BLaER1 treated with 17β-estradiol and CSF1 and Interleukin-3, amounts not matched to agents 10 nM and 100 nM (cell line): ENCODE data around the gene FCN2.
A peak's percentile ranks its signal among the peaks of the same experiment; 100 is the strongest.

Experiments used
- H3K27ac ChIP-seq, 11 experiments: shearing (Covaris generic); formaldehyde crosslinking; 2 replicates each; pipeline ENCODE4 v1.8.1; 2022
- H3K27me3 ChIP-seq, 11 experiments: shearing (Covaris generic); formaldehyde crosslinking; 2 replicates each; pipeline ENCODE4 v1.8.1; 2022
- H3K36me3 ChIP-seq, 11 experiments: shearing (Covaris generic); formaldehyde crosslinking; 2 replicates each; pipeline ENCODE4 v1.8.1; 2022
- H3K4me1 ChIP-seq, 10 experiments: shearing (Covaris generic); formaldehyde crosslinking; 2 replicates each; pipeline ENCODE4 v1.8.1; 2022
- H3K4me2 ChIP-seq, 11 experiments: shearing (Covaris generic); formaldehyde crosslinking; 2 replicates each; pipeline ENCODE4 v1.8.1; 2022
- H3K4me3 ChIP-seq, 10 experiments: shearing (Covaris generic); formaldehyde crosslinking; 2 replicates each; pipeline ENCODE4 v1.8.1; 2022
- H3K9ac ChIP-seq, 11 experiments: shearing (Covaris generic); formaldehyde crosslinking; 2 replicates each; pipeline ENCODE4 v1.8.1; 2022
- H3K9me3 ChIP-seq, 11 experiments: shearing (Covaris generic); formaldehyde crosslinking; replicated peaks in 1 of 11; 2 replicates each; pipeline ENCODE4 v1.8.1; 2022
- H4K20me1 ChIP-seq, 11 experiments: shearing (Covaris generic); formaldehyde crosslinking; 2 replicates each; pipeline ENCODE4 v1.8.1; 2022
- Cebpa-rat ChIP-seq, 11 experiments: shearing (Covaris generic); IDR thresholded peaks; 2 replicates each; pipeline ENCODE4 v1.8.1; 2022

The FCN2 gene

DNA sequence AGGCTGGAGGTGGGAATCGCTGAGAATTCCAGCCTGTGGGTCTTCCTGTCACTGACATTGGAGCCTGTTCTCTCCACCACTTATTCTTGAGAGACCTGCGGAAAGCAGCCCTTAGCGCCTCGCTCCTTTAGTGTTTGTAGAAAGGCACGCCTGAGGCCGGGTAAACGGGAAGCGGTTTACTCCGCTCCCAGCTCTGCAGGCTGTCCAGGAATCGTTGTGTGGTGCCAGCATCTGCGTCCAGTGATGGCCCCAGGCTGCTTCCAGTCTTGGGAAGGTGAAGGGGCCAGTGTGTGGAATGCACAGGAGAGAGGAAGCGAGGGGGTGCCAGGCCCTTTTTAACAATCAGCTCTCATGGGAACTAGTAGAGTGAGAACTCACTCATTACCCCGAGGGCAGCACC lies 44.6 kb upstream of the FCN2 start:
- peaks cover 0 to 57% (median 5%) of the 10 kb centered on the region in 11 experiments; a peak in 8 of 22 replicates for H4K20me1 ChIP-seq
- H3K9me3 ChIP-seq, result no peaks in the 10 kb centered on the region
- H3K4me1 ChIP-seq, result peaks cover 0 to 6% (median 2%) of the 10 kb centered on the region in 10 experiments; a peak in 6 of 20 replicates
- no peak overlapping the region for H3K4me3 ChIP-seq
- no peaks in the 10 kb centered on the region; a peak in 1 of 22 replicates for H3K27me3 ChIP-seq
- no peak for TF ChIP-seq Cebpa-rat (IDR thresholded peaks at IDR 0.05)
- H3K36me3 ChIP-seq, result peaks cover 0 to 91% (median 59%) of the 10 kb centered on the region in 11 experiments; a peak in 9 of 22 replicates
- H3K9ac ChIP-seq, result no peak overlapping the region
- H3K27ac ChIP-seq, result no peak overlapping the region
- H3K4me2 ChIP-seq, result no peak overlapping the region

DNA sequence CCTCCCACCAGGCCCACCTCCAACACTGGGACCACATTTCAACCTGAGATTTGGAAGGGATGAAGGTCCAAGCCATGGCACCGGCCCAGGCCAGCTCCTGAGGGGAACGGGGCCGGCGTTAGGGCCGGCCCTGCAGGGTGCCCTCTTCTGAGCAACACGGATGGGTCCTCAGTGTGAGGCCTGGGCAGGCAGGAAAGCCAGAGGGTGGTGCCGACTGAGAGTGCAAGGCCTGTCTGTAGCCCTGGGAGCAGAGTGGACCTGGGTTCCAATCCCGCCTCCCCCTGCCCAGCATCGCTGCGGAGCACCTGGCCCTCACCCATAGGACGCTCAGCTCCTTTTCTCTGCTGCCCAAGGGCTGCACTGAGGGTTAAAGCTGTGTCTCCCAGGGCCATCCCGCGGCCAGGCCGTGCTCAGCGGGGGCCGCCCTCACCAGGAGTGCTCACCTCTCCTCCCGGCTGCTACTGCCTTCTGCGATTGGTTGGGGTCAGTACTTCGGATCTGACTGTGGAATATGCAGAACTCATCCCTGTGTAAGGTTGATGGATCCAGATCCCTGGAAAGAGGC lies 44.1 kb upstream of the FCN2 start:
- TF ChIP-seq Cebpa-rat (IDR thresholded peaks at IDR 0.05), result no peak
- no peak overlapping the region for H3K9ac ChIP-seq
- peaks cover 0 to 91% (median 58%) of the 10 kb centered on the region in 11 experiments; a peak in 9 of 22 replicates for H3K36me3 ChIP-seq
- H3K4me1 ChIP-seq, result peaks cover 0 to under 1% (median 0%) of the 10 kb centered on the region in 10 experiments; a peak in 3 of 20 replicates
- H3K27ac ChIP-seq, result no peak overlapping the region
- no peaks in the 10 kb centered on the region; a peak in 1 of 22 replicates for H3K27me3 ChIP-seq
- H3K4me3 ChIP-seq, result no peak overlapping the region
- H3K4me2 ChIP-seq, result no peak overlapping the region
- H4K20me1 ChIP-seq, result peaks cover 0 to 52% (median 5%) of the 10 kb centered on the region in 11 experiments; a peak in 8 of 22 replicates
- H3K9me3 ChIP-seq, result no peaks in the 10 kb centered on the region

GRCh38 chr9:134837529-134837928 lies 43.1 kb upstream of the FCN2 start:
- Histone ChIP-seq H4K20me1 (peaks cover 0 to 49% (median 5%) of the 10 kb centered on the region in 11 experiments; a peak in 8 of 22 replicates), H3K4me2 (no peak overlapping the region), H3K4me3 (no peak overlapping the region), H3K27ac (no peak overlapping the region), H3K9ac (no peak overlapping the region), H3K4me1 (no peaks in the 10 kb centered on the region), H3K9me3 (no peaks in the 10 kb centered on the region), H3K36me3 (peaks cover 0 to 92% (median 67%) of the 10 kb centered on the region in 11 experiments; a peak in 11 of 22 replicates), H3K27me3 (no peaks in the 10 kb centered on the region; a peak in 1 of 22 replicates)
- no peak for TF ChIP-seq Cebpa-rat (IDR thresholded peaks at IDR 0.05)

DNA sequence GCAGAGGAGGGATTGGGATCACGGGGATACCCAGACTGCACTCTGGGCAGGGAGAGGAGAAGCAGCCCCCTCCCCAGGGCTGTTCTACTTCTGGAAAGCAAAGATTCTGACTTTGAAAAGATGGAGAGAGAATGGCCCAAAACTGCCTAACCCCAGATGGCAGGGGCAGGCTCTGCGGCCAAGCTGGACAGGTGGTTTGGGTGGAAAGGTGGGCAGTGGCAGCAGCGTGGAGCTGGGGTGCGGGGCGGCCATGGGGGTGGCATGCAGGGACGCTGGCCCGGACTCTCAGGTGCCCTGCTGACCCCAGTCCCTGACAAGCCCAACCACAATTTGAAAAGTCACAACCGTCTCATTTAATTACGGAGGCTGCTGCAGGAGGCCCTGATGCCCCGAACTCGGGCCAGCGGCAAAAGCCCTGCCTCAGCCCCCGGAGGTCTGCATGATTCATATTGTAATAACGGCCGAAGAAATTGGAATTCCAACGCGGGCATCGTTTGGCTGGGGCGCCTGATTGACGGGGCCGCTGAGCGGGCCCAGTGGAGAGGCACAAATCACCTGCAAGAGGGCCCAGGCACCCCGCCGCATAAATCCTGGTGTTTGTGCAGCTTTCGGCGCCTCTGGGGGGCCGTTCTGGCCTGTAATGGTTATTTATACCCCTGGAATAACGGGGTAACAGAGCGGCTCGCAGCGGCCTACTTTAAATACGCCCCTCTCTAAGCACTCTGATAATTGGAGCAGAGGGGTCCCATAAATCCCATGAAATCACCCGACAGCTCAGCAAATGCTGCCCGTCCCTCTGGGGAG lies 41.8 kb upstream of the FCN2 start:
- Histone ChIP-seq H3K27ac (no peak overlapping the region), H3K4me2 (no peak overlapping the region), H3K4me1 (no peaks in the 10 kb centered on the region), H3K9ac (no peak overlapping the region), H3K27me3 (no peaks in the 10 kb centered on the region; a peak in 1 of 22 replicates), H3K36me3 (peaks cover 0 to 94% (median 80%) of the 10 kb centered on the region in 11 experiments; a peak in 11 of 22 replicates), H3K4me3 (no peak overlapping the region), H4K20me1 (peaks cover 0 to 43% (median 0%) of the 10 kb centered on the region in 11 experiments; a peak in 7 of 22 replicates), H3K9me3 (no peaks in the 10 kb centered on the region)
- no peak for TF ChIP-seq Cebpa-rat (IDR thresholded peaks at IDR 0.05)

- TF ChIP-seq Cebpa-rat (IDR thresholded peaks at IDR 0.05), result no peak
- peaks cover 0 to 95% (median 83%) of the 10 kb centered on the region in 11 experiments; a peak in 11 of 22 replicates for H3K36me3 ChIP-seq
- H3K9ac ChIP-seq, result no peak overlapping the region
- no peak overlapping the region for H3K4me3 ChIP-seq
- H3K9me3 ChIP-seq, result no peaks in the 10 kb centered on the region
- H3K27me3 ChIP-seq, result no peaks in the 10 kb centered on the region
- no peaks in the 10 kb centered on the region for H3K4me1 ChIP-seq
- no peak overlapping the region for H3K27ac ChIP-seq
- H4K20me1 ChIP-seq, result peaks cover 0 to 36% (median 0%) of the 10 kb centered on the region in 11 experiments; a peak in 7 of 22 replicates
- no peak overlapping the region for H3K4me2 ChIP-seq
Measured at GRCh38 chr9:134839455-134840125, 41.0 kb upstream of the FCN2 start.

DNA sequence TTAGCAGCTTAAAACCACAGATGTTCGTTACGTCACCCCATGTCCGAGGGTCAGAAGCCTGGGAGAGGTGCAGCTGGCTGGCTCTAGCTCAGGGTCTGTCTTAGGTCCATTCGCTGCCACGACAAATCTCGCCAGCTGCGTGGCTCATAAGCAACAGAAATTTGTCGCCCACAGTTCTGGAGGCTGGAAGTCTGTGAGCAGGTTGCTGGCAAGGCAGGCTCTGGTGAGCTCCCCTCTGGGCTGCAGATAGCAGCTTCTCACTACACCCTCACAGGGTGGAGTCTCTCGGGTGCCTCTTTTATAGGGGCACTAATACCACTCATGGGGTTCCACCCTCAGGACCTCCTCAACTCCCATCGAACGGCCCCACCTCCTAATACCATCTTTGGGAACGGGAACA lies 40.1 kb upstream of the FCN2 start:
- Histone ChIP-seq H3K9ac (no peak overlapping the region), H4K20me1 (peaks cover 0 to 36% (median 0%) of the 10 kb centered on the region in 11 experiments; a peak in 7 of 22 replicates), H3K4me2 (no peak overlapping the region), H3K4me3 (no peak overlapping the region), H3K36me3 (peaks cover 0 to 87% (median 81%) of the 10 kb centered on the region in 11 experiments; a peak in 11 of 22 replicates), H3K4me1 (no peaks in the 10 kb centered on the region), H3K9me3 (no peaks in the 10 kb centered on the region), H3K27ac (no peak overlapping the region), H3K27me3 (peaks cover 0 to under 1% (median 0%) of the 10 kb centered on the region in 11 experiments; a peak in 1 of 22 replicates)
- TF ChIP-seq Cebpa-rat (IDR thresholded peaks at IDR 0.05), result no peak

GRCh38 chr9:134841180-134841904 lies 39.3 kb upstream of the FCN2 start:
- no peak for TF ChIP-seq Cebpa-rat (IDR thresholded peaks at IDR 0.05)
- H3K9ac ChIP-seq, result no peak overlapping the region
- peaks cover 0 to 79% (median 73%) of the 10 kb centered on the region in 11 experiments; a peak in 11 of 22 replicates for H3K36me3 ChIP-seq
- H3K4me1 ChIP-seq, result no peaks in the 10 kb centered on the region
- H3K4me3 ChIP-seq, result no peak overlapping the region
- 0 out of 22 replicates have a peak overlapping the region, but pooled peaks of 1 of the 11 experiments have one; percentile 9 for H3K27ac ChIP-seq
- H3K27me3 ChIP-seq, result peaks cover 0 to 6% (median 0%) of the 10 kb centered on the region in 11 experiments; a peak in 1 of 22 replicates
- no peak overlapping the region for H3K4me2 ChIP-seq
- peaks cover 0 to 31% (median 0%) of the 10 kb centered on the region in 11 experiments; a peak in 7 of 22 replicates for H4K20me1 ChIP-seq
- H3K9me3 ChIP-seq, result no peaks in the 10 kb centered on the region

GRCh38 chr9:134842321-134842720 lies 38.3 kb upstream of the FCN2 start:
- no peak for TF ChIP-seq Cebpa-rat (IDR thresholded peaks at IDR 0.05)
- H3K9me3 ChIP-seq, result no peaks in the 10 kb centered on the region
- no peak overlapping the region for H3K27ac ChIP-seq
- H4K20me1 ChIP-seq, result peaks cover 0 to 26% (median 0%) of the 10 kb centered on the region in 11 experiments; a peak in 6 of 22 replicates
- H3K9ac ChIP-seq, result no peak overlapping the region
- no peak overlapping the region for H3K4me2 ChIP-seq
- H3K4me3 ChIP-seq, result no peak overlapping the region
- H3K4me1 ChIP-seq, result no peaks in the 10 kb centered on the region
- peaks cover 0 to 69% (median 64%) of the 10 kb centered on the region in 11 experiments; a peak in 11 of 22 replicates for H3K36me3 ChIP-seq
- peaks cover 0 to 6% (median 0%) of the 10 kb centered on the region in 11 experiments; a peak in 1 of 22 replicates for H3K27me3 ChIP-seq
